SK-N-MC (cell line): ENCODE results near the gene BPIFA1.

Experiments
- DNase-seq: peaks from one replicate; pipeline ENCODE4 v3.0.0-alpha.2; 2011; ENCODE audit warnings: low read depth, low spot score
- H3K27ac ChIP-seq: fragments of 200-600 bp; sonication (generic); 2 replicates; pipeline ENCODE4 v1.5.1; 2016; ENCODE audit warnings: mixed run types
- H3K36me3 ChIP-seq: fragments of 200-600 bp; sonication (generic); 2 replicates; pipeline ENCODE4 v1.6.1; 2017; ENCODE audit warnings: antibody characterized with exemption, low read length, mixed read lengths; ENCODE audit not compliant: insufficient read depth
- H3K4me3 ChIP-seq: fragments of 200-600 bp; sonication (generic); 2 replicates; pipeline ENCODE4 v1.5.1; 2016
- H3K9ac ChIP-seq: fragments of 200-600 bp; sonication (generic); 2 replicates; pipeline ENCODE4 v1.8.0; 2017; ENCODE audit warnings: mixed run types, mixed read lengths; ENCODE audit not compliant: insufficient read length
- H3K9me3 ChIP-seq: fragments of 200-600 bp; sonication (generic); 2 replicates; pipeline ENCODE4 v1.6.1; 2017; ENCODE audit warnings: low read depth, mild to moderate bottlenecking, antibody characterized with exemption, low read length, moderate library complexity, mixed read lengths
- EZH2 ChIP-seq: fragments of 200-600 bp; sonication (generic); IDR thresholded peaks from one replicate; pipeline ENCODE4 v1.6.1; 2017; ENCODE audit warnings: antibody characterized with exemption
- FOXP2 ChIP-seq: optimal IDR thresholded peaks from 2 replicates; pipeline ENCODE3; 2011; ENCODE audit warnings: mild to moderate bottlenecking, moderate library complexity; ENCODE audit not compliant: insufficient read depth; ENCODE audit errors: extremely low read length, control extremely low read depth
- POLR2AphosphoS5 ChIP-seq: IDR thresholded peaks from 2 replicates; pipeline ENCODE4 v1.6.1; 2012; ENCODE audit warnings: mild to moderate bottlenecking, low read depth, low read length, borderline replicate concordance

BPIFA1 gene

GRCh38 chr20:33235696-33236095 lies at the start of gene BPIFA1:
Gene BPIFA1, plus strand, starts transcription at chr20:33235996. Its CDS starts 1,716 bp downstream, at chr20:33237712.
- Histone ChIP-seq H3K9me3 (no peaks in the 10 kb centered on the region), H3K9ac (no peak within 1 kb of the TSS), H3K27ac (no peak within 1 kb of the TSS), H3K36me3 (no peaks in the 10 kb centered on the region), H3K4me3 (no peak within 1 kb of the TSS)
- TF ChIP-seq EZH2 (no peak), POLR2AphosphoS5 (no peak), FOXP2 (no peak)
- no peak for DNase-seq

- Histone ChIP-seq H3K36me3 (no peaks in the 10 kb centered on the region), H3K9me3 (no peaks in the 10 kb centered on the region), H3K27ac (no peak overlapping the region), H3K9ac (no peak overlapping the region), H3K4me3 (no peak overlapping the region)
- TF ChIP-seq POLR2AphosphoS5 (no peak), EZH2 (no peak), FOXP2 (no peak)
- no peak for DNase-seq
Observed at GRCh38 chr20:33187491-33187890, 48.3 kb upstream of the BPIFA1 start.

- Histone ChIP-seq H3K9me3 (no peaks in the 10 kb centered on the region), H3K4me3 (no peak overlapping the region), H3K9ac (no peak overlapping the region), H3K36me3 (no peaks in the 10 kb centered on the region), H3K27ac (no peak overlapping the region)
- DNase-seq: no peak
- TF ChIP-seq EZH2 (no peak), FOXP2 (no peak), POLR2AphosphoS5 (no peak)
Observed at GRCh38 chr20:33188421-33188820, 47.4 kb upstream of the BPIFA1 start.

- Histone ChIP-seq H3K4me3 (no peak overlapping the region), H3K9me3 (no peaks in the 10 kb centered on the region), H3K9ac (no peak overlapping the region), H3K36me3 (no peaks in the 10 kb centered on the region), H3K27ac (no peak overlapping the region)
- no peak for DNase-seq
- no peak for TF ChIP-seq EZH2
- TF ChIP-seq FOXP2: no peak
- TF ChIP-seq POLR2AphosphoS5: no peak
Observed at GRCh38 chr20:33191484-33191883, 44.3 kb upstream of the BPIFA1 start.

- no peak overlapping the region for H3K27ac ChIP-seq
- H3K36me3 ChIP-seq: no peaks in the 10 kb centered on the region
- H3K9me3 ChIP-seq: no peaks in the 10 kb centered on the region
- no peak for TF ChIP-seq FOXP2
- no peak for TF ChIP-seq POLR2AphosphoS5
- no peak for TF ChIP-seq EZH2
- no peak overlapping the region for H3K4me3 ChIP-seq
- H3K9ac ChIP-seq: no peak overlapping the region
- DNase-seq: no peak
Observed at GRCh38 chr20:33191955-33192354, 43.8 kb upstream of the BPIFA1 start.

GRCh38 chr20:33192912-33193501 lies 42.8 kb upstream of the BPIFA1 start:
- Histone ChIP-seq H3K4me3 (no peak overlapping the region), H3K27ac (no peak overlapping the region), H3K36me3 (no peaks in the 10 kb centered on the region), H3K9ac (no peak overlapping the region), H3K9me3 (no peaks in the 10 kb centered on the region)
- TF ChIP-seq EZH2: no peak
- no peak for TF ChIP-seq FOXP2
- no peak for TF ChIP-seq POLR2AphosphoS5
- DNase-seq: no peak

- no peak overlapping the region for H3K9ac ChIP-seq
- no peaks in the 10 kb centered on the region for H3K36me3 ChIP-seq
- no peak overlapping the region for H3K27ac ChIP-seq
- no peaks in the 10 kb centered on the region for H3K9me3 ChIP-seq
- TF ChIP-seq EZH2 (no peak), POLR2AphosphoS5 (no peak), FOXP2 (no peak)
- no peak overlapping the region for H3K4me3 ChIP-seq
- no peak for DNase-seq
Observed at GRCh38 chr20:33199026-33199425, 36.8 kb upstream of the BPIFA1 start.

- Histone ChIP-seq H3K9me3 (no peaks in the 10 kb centered on the region), H3K36me3 (no peaks in the 10 kb centered on the region), H3K9ac (no peak overlapping the region), H3K4me3 (no peak overlapping the region), H3K27ac (no peak overlapping the region)
- no peak for TF ChIP-seq POLR2AphosphoS5
- no peak for TF ChIP-seq EZH2
- no peak for TF ChIP-seq FOXP2
- no peak for DNase-seq
Observed at GRCh38 chr20:33202451-33202850, 33.3 kb upstream of the BPIFA1 start.

GRCh38 chr20:33203444-33203843 lies 32.4 kb upstream of the BPIFA1 start:
- H3K4me3 ChIP-seq: no peak overlapping the region
- H3K9me3 ChIP-seq: no peaks in the 10 kb centered on the region
- H3K27ac ChIP-seq: no peak overlapping the region
- no peak for DNase-seq
- H3K9ac ChIP-seq: no peak overlapping the region
- TF ChIP-seq EZH2 (no peak), POLR2AphosphoS5 (no peak), FOXP2 (no peak)
- no peaks in the 10 kb centered on the region for H3K36me3 ChIP-seq
